GM21367 (cell line): ENCODE data around the gene ACAN.

Experiments used
- ATAC-seq: cut with Tn5 transposase; IDR thresholded peaks from one replicate; pipeline ENCODE4 v1.9.1; 2021; ENCODE audit not compliant: unreplicated experiment

ACAN gene

DNA sequence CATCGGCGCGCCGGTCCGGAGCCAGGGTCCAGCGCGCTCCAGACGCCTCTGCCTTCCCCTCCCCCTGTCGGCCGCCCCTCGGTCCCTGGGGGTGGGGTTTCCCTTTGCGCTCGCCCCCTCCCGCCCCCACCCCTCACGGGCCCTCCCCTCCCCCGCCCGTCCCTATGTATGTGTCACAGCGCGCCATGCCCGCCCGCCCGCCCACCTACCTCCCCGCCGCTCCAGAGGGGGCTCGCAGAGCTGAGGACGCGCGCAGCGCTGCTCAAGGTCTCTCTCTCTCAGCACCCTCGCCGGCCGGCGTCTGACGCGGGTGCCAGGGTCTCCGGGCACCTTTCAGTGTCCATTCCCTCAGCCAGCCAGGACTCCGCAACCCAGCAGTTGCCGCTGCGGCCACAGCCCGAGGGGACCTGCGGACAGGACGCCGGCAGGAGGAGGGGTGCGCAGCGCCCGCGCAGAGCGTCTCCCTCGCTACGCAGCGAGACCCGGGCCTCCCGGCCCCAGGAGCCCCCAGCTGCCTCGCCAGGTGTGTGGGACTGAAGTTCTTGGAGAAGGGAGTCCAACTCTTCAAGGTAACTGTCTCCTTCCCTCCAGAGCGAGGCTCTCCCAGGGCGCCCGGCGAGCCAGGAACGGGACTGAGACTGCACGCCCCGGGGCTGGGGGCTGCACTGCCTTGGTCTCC lies at the start of gene ACAN:
Gene ACAN, plus strand, starts transcription at position 196 of the 679 bp plus-strand sequence. CDS start 32,771 bp downstream, outside the sequence.
- ATAC-seq = no peak

DNA sequence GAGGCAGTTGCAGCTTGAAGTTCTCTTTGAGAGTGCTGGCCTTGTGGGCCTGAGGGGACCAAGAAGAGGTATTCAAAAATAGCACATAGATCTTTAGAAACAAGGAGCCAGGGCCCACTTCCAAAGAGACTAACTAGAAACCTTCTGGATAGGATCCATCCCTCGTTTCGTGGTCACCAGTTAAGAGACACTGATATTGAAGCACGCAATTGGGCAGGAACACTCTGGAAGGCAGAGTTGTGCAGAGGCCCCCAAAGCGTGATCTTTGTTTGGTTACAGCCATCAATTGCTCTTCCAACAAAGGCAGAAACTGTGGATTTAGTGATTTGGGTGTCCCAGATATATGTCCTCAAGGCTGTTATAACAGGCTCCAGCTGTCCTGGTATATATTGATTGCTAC lies 46.7 kb upstream of the ACAN start:
- no peak for ATAC-seq

DNA sequence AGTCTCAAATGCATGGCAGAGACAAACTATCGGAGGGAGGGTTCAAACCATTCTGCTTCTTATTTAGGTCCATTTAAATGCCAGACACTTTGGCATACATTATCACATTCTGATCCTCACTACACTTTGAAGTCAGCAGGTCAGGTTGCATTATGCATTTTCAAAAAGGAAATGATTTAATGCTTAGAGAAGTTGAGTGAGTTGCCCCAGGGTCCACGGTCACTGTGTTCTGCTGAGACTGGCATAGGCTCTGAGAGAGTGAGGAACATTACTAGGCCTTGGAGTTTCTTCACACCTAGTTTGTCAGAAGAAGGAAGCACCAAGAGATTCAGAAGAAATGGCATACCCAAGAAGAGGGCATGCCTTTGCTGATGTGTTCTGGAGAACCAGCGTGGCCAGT lies 46.3 kb upstream of the ACAN start:
- ATAC-seq = no peak

DNA sequence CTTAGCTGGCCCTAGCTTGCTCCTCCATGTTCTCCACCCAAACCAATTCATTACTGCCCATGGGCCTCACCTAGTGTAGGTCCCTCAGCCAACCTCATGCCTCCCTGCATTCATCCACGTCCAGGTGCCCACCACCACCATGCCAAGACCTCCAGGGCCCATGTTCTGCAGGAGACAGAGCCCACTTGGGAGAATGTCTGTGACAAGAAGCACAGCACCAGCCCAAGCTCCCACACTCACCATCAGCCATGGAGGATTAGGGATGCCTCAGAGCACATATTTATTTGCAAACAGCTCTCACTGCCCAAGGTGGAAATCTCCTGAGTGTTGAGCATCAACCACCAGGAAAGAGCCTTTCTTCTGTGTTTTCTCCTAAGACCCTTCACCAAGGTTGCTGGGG lies 43.4 kb upstream of the ACAN start:
- no peak for ATAC-seq

DNA sequence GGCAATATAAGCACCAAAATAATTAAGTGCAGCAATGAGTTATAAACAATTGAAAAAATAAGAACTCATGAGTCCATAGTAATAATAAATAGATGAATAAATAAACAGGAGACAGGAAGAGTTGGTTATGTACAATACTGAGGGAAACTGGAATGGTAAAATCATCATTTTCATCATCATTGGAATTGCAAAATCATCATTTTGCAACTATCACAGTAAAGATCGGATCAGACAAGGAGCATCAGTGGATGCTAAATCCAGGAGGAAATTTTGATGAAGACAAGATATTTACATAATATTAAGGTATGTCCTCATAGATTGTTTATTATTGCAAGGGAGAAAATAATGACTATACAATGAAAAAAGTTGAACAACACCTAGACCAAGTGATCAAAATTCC lies 38.8 kb upstream of the ACAN start:
- ATAC-seq = no peak

DNA sequence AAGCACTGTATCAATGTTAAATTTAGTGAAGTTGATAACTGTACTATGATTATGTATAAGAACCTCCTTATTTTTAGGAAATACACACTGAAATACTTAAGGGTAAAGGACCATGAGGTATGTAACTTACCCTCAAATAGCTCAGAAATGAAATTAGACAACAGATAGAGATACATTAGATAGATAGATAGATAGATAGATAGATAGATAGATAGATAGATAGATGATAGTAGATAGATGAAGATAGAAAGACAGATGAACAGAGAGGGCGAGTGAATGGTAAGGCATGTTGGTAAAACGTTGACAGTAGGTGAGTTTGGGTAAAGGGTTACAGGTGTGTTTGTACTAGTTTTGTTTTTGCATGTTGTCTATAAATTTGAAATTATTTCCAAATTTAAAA lies 38.0 kb upstream of the ACAN start:
- ATAC-seq = no peak

DNA sequence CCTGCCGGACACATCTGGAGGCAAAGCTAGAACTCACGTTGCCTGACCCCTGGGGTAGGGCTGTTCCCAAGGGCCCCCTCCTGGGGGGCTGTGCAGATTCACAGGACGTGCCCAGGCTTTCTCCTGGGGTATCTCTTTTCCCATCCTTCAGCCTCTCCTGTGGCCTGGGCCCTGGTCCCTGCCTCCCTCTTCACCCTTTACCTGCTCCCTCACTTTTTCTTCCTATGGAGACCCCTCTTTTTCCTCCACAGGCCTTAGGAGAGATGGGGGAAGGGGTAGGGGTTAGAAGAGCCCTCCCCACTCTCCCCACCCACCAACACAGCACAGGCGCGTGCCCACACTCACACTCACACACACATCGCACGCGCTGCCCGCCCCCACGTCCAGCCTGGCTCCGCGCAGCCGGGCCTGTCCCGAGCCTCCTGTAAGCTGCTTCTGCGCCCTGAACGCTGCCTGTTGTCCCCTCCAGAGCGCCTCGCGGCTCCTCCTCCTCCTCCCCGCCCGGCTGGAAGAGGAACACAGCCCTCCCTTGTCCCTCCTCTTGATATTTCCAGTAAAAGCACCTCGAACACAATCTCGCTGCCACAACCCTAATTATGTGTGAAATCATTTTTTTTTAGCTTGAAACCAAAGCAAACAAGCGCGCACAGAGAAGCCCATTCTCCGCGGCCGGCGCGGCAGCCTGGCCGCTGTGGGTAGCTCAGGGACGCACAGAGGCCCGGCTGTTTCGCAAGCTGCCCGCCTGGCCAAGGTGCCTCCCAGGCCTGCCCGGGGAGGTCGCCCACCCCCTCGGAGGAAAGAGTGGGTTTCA lies 33.9 kb upstream of the ACAN start:
- no peak for ATAC-seq

GRCh38 chr15:88775776-88776175 lies 27.5 kb upstream of the ACAN start:
- ATAC-seq = no peak

GRCh38 chr15:88776646-88777045 lies 26.6 kb upstream of the ACAN start:
- ATAC-seq = no peak

- ATAC-seq = no peak
Measured at GRCh38 chr15:88779944-88780343, 23.3 kb upstream of the ACAN start.

DNA sequence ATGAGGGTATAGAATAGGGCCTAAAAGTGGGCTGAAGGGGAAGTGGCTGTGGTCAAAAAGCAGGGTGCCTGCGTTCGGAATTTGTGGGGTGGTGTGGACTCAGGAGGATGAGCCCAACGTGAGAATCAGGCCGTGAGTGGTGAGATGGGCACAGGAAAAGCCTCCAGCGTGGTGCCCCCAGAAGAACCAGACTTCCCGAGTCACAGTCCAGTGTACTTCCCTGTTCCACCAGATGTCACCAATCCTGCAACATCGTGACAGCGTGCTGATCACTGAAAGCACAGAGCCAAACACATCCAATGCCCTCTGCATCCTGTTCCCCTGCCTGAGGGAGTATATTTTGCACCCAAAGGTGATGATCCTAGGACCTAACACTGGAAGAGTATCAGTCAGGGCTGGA lies 20.8 kb upstream of the ACAN start:
- ATAC-seq = no peak

GRCh38 chr15:88785217-88785616 lies 18.0 kb upstream of the ACAN start:
- ATAC-seq = no peak

DNA sequence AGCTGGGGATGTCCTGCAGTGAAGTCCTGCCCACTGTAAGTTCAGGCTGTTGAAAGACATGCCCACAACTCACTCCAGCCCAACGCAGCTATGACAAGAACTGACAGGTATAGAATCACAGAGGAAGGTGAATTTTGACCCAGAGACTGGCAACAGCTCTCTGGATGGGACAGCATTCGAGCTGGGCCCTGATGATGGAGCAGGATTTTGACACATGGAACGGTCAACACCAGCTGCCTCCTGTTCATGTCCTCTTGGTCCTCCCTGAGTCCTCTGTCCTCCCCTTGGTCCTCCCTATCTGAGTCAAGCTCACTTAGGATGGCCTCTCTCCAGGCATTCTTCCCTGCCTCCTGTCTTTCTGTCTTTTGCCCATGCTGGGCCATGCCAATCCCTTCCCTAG lies 15.2 kb upstream of the ACAN start:
- no peak for ATAC-seq

DNA sequence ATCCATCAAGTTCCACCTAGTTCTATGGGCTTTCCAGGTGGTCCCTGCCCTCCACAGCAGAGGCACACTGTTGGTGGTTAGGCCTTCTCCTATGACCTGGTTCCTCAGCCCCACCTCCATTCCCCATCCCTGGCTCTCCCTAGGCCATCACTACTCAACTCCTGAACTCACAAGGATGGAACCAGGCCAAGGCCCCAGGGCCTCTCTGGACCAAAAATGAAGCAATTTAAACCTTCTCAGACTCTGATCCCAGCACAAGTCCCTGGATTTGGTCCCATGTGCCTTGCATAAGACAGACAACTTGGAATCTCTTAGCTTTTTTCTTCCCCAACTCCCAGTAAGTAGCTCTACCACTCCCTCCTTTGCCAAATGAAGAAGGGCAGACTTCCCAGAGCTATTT lies 14.4 kb upstream of the ACAN start:
- no peak for ATAC-seq

GRCh38 chr15:88790486-88790885 lies 12.8 kb upstream of the ACAN start:
- no peak for ATAC-seq

GRCh38 chr15:88791637-88792036 lies 11.6 kb upstream of the ACAN start:
- ATAC-seq = no peak

GRCh38 chr15:88792342-88793282 lies 10.6 kb upstream of the ACAN start:
- no peak for ATAC-seq

GRCh38 chr15:88794001-88794400 lies 9.2 kb upstream of the ACAN start:
- no peak for ATAC-seq

DNA sequence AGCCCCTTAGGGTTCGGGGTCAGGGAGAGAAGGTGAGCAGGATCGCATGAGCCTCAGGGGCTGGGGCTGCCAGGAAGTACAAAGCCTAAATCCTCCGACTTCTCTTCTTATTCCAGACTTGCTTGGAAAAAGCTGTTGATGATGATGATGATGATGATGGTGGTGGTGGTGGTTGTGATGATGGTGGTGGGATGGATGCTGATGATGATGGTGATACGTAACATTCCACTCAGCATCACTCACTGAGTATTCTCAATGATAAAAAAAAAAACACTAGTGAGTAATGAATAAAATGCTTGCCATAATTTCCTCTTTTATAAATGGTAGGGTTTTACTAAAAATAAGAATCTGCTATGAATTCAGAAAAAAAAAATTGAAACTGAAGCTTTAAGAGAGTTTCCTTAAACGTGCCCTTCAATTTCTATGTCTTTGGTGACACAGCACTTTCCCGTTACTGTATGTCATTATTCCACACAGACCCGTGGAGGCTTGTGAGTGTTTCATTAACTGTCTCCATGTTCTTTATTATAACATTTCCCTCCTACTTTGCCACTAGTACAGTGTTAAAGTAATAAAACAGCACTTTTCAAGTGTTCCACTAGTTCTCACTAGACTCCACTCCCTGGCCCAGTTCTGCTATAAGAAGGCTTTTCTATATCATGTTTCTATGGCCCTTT lies 5.4 kb upstream of the ACAN start:
- ATAC-seq = no peak

- no peak for ATAC-seq
Measured at GRCh38 chr15:88799341-88799740, 3.9 kb upstream of the ACAN start.

- ATAC-seq = no peak
Measured at GRCh38 chr15:88800026-88800425, 3.2 kb upstream of the ACAN start.
